CD14-positive monocyte (primary cell): ENCODE data around the gene PODXL. TPM values are rescaled to one million over a fixed set of nuclear protein-coding genes. Genes with fewer than 3 reads are reported as not detected.

Experiments
- DNase-seq, 3 donors: peaks; one replicate each; pipeline ENCODE4 v3.0.0-alpha.2; 2011 to 2022
- H2AFZ ChIP-seq: 2 replicates; pipeline ENCODE4 v1.6.0; 2012; ENCODE audit warnings: mild to moderate bottlenecking, low read depth, low read length, inconsistent platforms; ENCODE audit not compliant: insufficient read depth, poor library complexity, severe bottlenecking
- H3K27ac ChIP-seq, 2 donors: 1 replicate in 1 of 2; 2 replicates in 1 of 2; pipeline ENCODE4 v1.5.1; 2012 to 2013; ENCODE audit warnings: low read length in 2 of 2, control low read depth in 1 of 2, inconsistent platforms in 1 of 2, low read depth in 1 of 2, mild to moderate bottlenecking in 1 of 2
- H3K27me3 ChIP-seq, 2 donors: one replicate each; pipeline versions ENCODE4 v1.6.0 to v1.6.1; 2011 to 2013; ENCODE audit warnings: low read length in 2 of 2; ENCODE audit not compliant: control insufficient read depth in 2 of 2, insufficient read depth in 2 of 2
- H3K36me3 ChIP-seq, 2 donors: replicated peaks in 1 of 2; 1 replicate in 1 of 2; 2 replicates in 1 of 2; pipeline versions ENCODE4 v1.5.1 to v1.6.1; 2012 to 2013; ENCODE audit warnings: low read length in 2 of 2, control low read depth in 1 of 2, inconsistent platforms in 1 of 2, mild to moderate bottlenecking in 1 of 2; ENCODE audit not compliant: insufficient read depth in 2 of 2, control insufficient read depth in 1 of 2
- H3K4me1 ChIP-seq, 2 donors: 1 replicate in 1 of 2; 2 replicates in 1 of 2; pipeline versions ENCODE4 v1.5.1 to v1.6.1; 2012 to 2013; ENCODE audit warnings: low read length in 2 of 2, control low read depth in 1 of 2, inconsistent platforms in 1 of 2, mild to moderate bottlenecking in 1 of 2, moderate library complexity in 1 of 2; ENCODE audit not compliant: insufficient read depth in 2 of 2, control insufficient read depth in 1 of 2
- H3K4me2 ChIP-seq: replicated peaks from 2 replicates; pipeline ENCODE3; 2012; ENCODE audit warnings: low read length, moderate library complexity, mild to moderate bottlenecking; ENCODE audit not compliant: poor library complexity, severe bottlenecking; ENCODE audit errors: extremely low read depth
- H3K4me3 ChIP-seq, 3 experiments: fragments of 200-600 bp in 1 of 3; sonication (generic) in 1 of 3; replicated peaks in 1 of 3; 1 replicate in 2 of 3; 2 replicates in 1 of 3; pipeline ENCODE4 v1.5.1; 2011 to 2013; ENCODE audit warnings: low read length in 3 of 3, mild to moderate bottlenecking in 3 of 3, control low read depth in 2 of 3, low read depth in 2 of 3, inconsistent platforms in 1 of 3, moderate library complexity in 1 of 3
- H3K79me2 ChIP-seq: 2 replicates; pipeline ENCODE4 v1.6.0; 2012; ENCODE audit warnings: mild to moderate bottlenecking, control low read depth, inconsistent platforms, low read length, moderate library complexity; ENCODE audit not compliant: insufficient read depth
- H3K9ac ChIP-seq: 2 replicates; pipeline ENCODE4 v1.6.0; 2017; ENCODE audit warnings: low read length, mild to moderate bottlenecking; ENCODE audit not compliant: insufficient read depth, poor library complexity, severe bottlenecking
- H3K9me3 ChIP-seq, 2 donors: replicated peaks in 1 of 2; 1 replicate in 1 of 2; 2 replicates in 1 of 2; pipeline versions ENCODE4 v1.5.1 to v1.6.1; 2012 to 2013; ENCODE audit warnings: low read length in 2 of 2, control low read depth in 1 of 2; ENCODE audit not compliant: control insufficient read depth in 1 of 2, insufficient read depth in 1 of 2
- H4K20me1 ChIP-seq: 2 replicates; pipeline ENCODE4 v1.6.0; 2012; ENCODE audit warnings: mild to moderate bottlenecking, low read length, control low read depth, moderate library complexity; ENCODE audit not compliant: insufficient read depth
- H3K27ac Mint-ChIP-seq, 7 donors: one replicate each; pipeline ENCODE4 v1.8.0; 2020; ENCODE audit warnings: mild to moderate bottlenecking in 7 of 7, mixed read lengths in 7 of 7, moderate library complexity in 6 of 7, inconsistent platforms in 2 of 7
- H3K27me3 Mint-ChIP-seq, 3 donors: one replicate each; pipeline ENCODE4 v1.8.0; 2021 to 2022; ENCODE audit warnings: low read depth in 3 of 3, mild to moderate bottlenecking in 3 of 3, mixed read lengths in 3 of 3, moderate library complexity in 3 of 3, inconsistent platforms in 1 of 3
- H3K36me3 Mint-ChIP-seq, 2 donors: one replicate each; pipeline ENCODE4 v1.8.0; 2020; ENCODE audit warnings: mixed read lengths in 2 of 2, inconsistent platforms in 1 of 2, mild to moderate bottlenecking in 1 of 2
- H3K4me1 Mint-ChIP-seq: one replicate; pipeline ENCODE4 v1.8.0; 2020; ENCODE audit warnings: mild to moderate bottlenecking, mixed read lengths
- H3K4me3 Mint-ChIP-seq, 2 donors: one replicate each; pipeline ENCODE4 v1.8.0; 2020; ENCODE audit warnings: mild to moderate bottlenecking in 2 of 2, mixed read lengths in 2 of 2, moderate library complexity in 1 of 2
- H3K9me3 Mint-ChIP-seq, 7 donors: one replicate each; pipeline ENCODE4 v1.8.0; 2020 to 2022; ENCODE audit warnings: mixed read lengths in 7 of 7, mild to moderate bottlenecking in 6 of 7, moderate library complexity in 6 of 7, inconsistent platforms in 2 of 7
- CTCF ChIP-seq: fragments of 200-600 bp; IDR thresholded peaks from one replicate; pipeline ENCODE4 v1.8.0; 2022; ENCODE audit warnings: antibody characterized with exemption, mild to moderate bottlenecking
- WGBS: methylation state at CpG from one replicate; pipeline ENCODE4 v1.1.5; 2013; ENCODE audit warnings: missing lambda C conversion rate; ENCODE audit not compliant: insufficient coverage; 5-methylcytosine and 5-hydroxymethylcytosine counted together
- intact Hi-C, 2 donors: fragments of 100-400 bp; cut with micrococcal nuclease; formaldehyde crosslinking; loops; one replicate each; pipeline versions ENCODE4 v1.15.0 to v1.15.1; 2023
- polyA plus RNA-seq, 3 donors: library from polyadenylated mRNA; depleted of rRNA in 1 of 3; unstranded in 2 of 3; stranded (reverse) in 1 of 3; fragments of 300-500 nt in 2 of 3; fragments of >200 nt in 1 of 3; fragmentation: Illumina TruSeq in 2 of 3; gene quantifications; 1 replicate in 2 of 3; 2 replicates in 1 of 3; pipeline ENCODE4 v1.2.3, GENCODE V29; 2012 to 2021

PODXL gene
- polyA plus RNA-seq, 3 donors = 0.20 to 0.25 TPM; not detected in 1

- peaks cover 0 to 1% (median 0%) of the 10 kb centered on the region in 7 donors for H3K9me3 Mint-ChIP-seq
- H3K27me3 Mint-ChIP-seq = peaks cover 0 to 5% (median 0%) of the 10 kb centered on the region in 3 donors
- H3K4me1 Mint-ChIP-seq = peaks cover 9% of the 10 kb centered on the region
- no peak for TF ChIP-seq CTCF
- no peaks in the 10 kb centered on the region for H3K4me1 ChIP-seq
- H4K20me1 ChIP-seq = no peaks in the 10 kb centered on the region
- DNase-seq = no peak
- no peaks in the 10 kb centered on the region for H3K9me3 ChIP-seq
- no peak overlapping the region for H3K4me3 ChIP-seq
- H3K4me2 ChIP-seq = no peak overlapping the region
- H2AFZ ChIP-seq = no peak overlapping the region
- H3K27me3 ChIP-seq = no peaks in the 10 kb centered on the region
- H3K9ac ChIP-seq = no peak overlapping the region
- 100% methylated on average over 2 of the region's 7 CpGs for WGBS
- no peaks in the 10 kb centered on the region for H3K79me2 ChIP-seq
- no peak overlapping the region for H3K27ac ChIP-seq
- H3K36me3 Mint-ChIP-seq = no peaks in the 10 kb centered on the region
- intact Hi-C loops = no loop called here
- H3K36me3 ChIP-seq = no peaks in the 10 kb centered on the region
- H3K4me3 Mint-ChIP-seq = no peak overlapping the region
- no peak overlapping the region for H3K27ac Mint-ChIP-seq
Measured at GRCh38 chr7:131521651-131522163, 34.7 kb downstream of the PODXL start.

GRCh38 chr7:131518626-131519025, 37.8 kb downstream of the PODXL start:
- Histone ChIP-seq H3K27me3 (no peaks in the 10 kb centered on the region), H2AFZ (no peak overlapping the region), H3K36me3 (no peaks in the 10 kb centered on the region), H3K4me2 (no peak overlapping the region), H3K9me3 (no peaks in the 10 kb centered on the region), H3K4me3 (no peak overlapping the region), H4K20me1 (no peaks in the 10 kb centered on the region), H3K4me1 (no peaks in the 10 kb centered on the region), H3K27ac (no peak overlapping the region), H3K9ac (no peak overlapping the region), H3K79me2 (no peaks in the 10 kb centered on the region)
- peaks cover 0 to 3% (median 2%) of the 10 kb centered on the region in 3 donors for H3K27me3 Mint-ChIP-seq
- WGBS = 91% methylated on average over 11 of the region's 11 CpGs
- no peak overlapping the region for H3K4me3 Mint-ChIP-seq
- intact Hi-C loops = no loop called here
- no peaks in the 10 kb centered on the region for H3K36me3 Mint-ChIP-seq
- no peak for DNase-seq
- H3K9me3 Mint-ChIP-seq = peaks cover 0 to 1% (median 0%) of the 10 kb centered on the region in 7 donors
- no peak for TF ChIP-seq CTCF
- H3K4me1 Mint-ChIP-seq = peaks cover 9% of the 10 kb centered on the region
- H3K27ac Mint-ChIP-seq = no peak overlapping the region
